Hepatocyte (in vitro differentiated cells): ENCODE results near the gene ATP5MG. TPM values are rescaled to one million over a fixed set of nuclear protein-coding genes. Genes with fewer than 3 reads are reported as not detected.

Source experiments
- DNase-seq: peaks from one replicate; pipeline ENCODE4 v3.0.0-alpha.2; 2016; ENCODE audit warnings: low spot score
- H2AFZ ChIP-seq: fragments of 200-600 bp; sonication (generic); 2 replicates; pipeline ENCODE4 v1.6.0; 2016; ENCODE audit warnings: antibody characterized with exemption, mild to moderate bottlenecking
- H3K27ac ChIP-seq: fragments of 200-600 bp; sonication (generic); 2 replicates; pipeline ENCODE4 v1.5.1; 2016; ENCODE audit warnings: mild to moderate bottlenecking
- H3K27me3 ChIP-seq: fragments of 200-600 bp; sonication (generic); 2 replicates; pipeline ENCODE4 v1.6.1; 2016
- H3K36me3 ChIP-seq: fragments of 200-600 bp; sonication (generic); replicated peaks from 2 replicates; pipeline ENCODE4 v1.5.1; 2016; ENCODE audit warnings: low read depth; ENCODE audit not compliant: insufficient read depth
- H3K4me1 ChIP-seq: fragments of 200-600 bp; sonication (generic); 2 replicates; pipeline ENCODE4 v1.5.1; 2016; ENCODE audit warnings: mild to moderate bottlenecking, moderate library complexity; ENCODE audit not compliant: insufficient read depth
- H3K4me2 ChIP-seq: fragments of 200-600 bp; sonication (generic); 2 replicates; pipeline ENCODE4 v1.6.0; 2016
- H3K4me3 ChIP-seq: fragments of 200-600 bp; sonication (generic); 2 replicates; pipeline ENCODE4 v1.5.1; 2016; ENCODE audit warnings: mild to moderate bottlenecking
- H3K79me2 ChIP-seq: fragments of 200-600 bp; sonication (generic); 2 replicates; pipeline ENCODE4 v1.6.0; 2017; ENCODE audit warnings: mild to moderate bottlenecking
- H3K9me2 ChIP-seq: fragments of 200-600 bp; sonication (generic); replicated peaks from 2 replicates; pipeline ENCODE4 v1.6.0; 2017; ENCODE audit warnings: mild to moderate bottlenecking; ENCODE audit not compliant: insufficient read depth
- H3K9me3 ChIP-seq: fragments of 200-600 bp; sonication (generic); 2 replicates; pipeline ENCODE4 v1.5.1; 2016; ENCODE audit warnings: low read depth, mild to moderate bottlenecking
- H4K20me1 ChIP-seq: fragments of 200-600 bp; sonication (generic); 2 replicates; pipeline ENCODE4 v1.6.0; 2016; ENCODE audit warnings: mild to moderate bottlenecking; ENCODE audit not compliant: insufficient read depth, poor library complexity, severe bottlenecking
- CTCF ChIP-seq: fragments of 200-600 bp; sonication (generic); IDR thresholded peaks from 2 replicates; pipeline ENCODE4 v1.5.1; 2016; ENCODE audit warnings: antibody characterized with exemption, mild to moderate bottlenecking; ENCODE audit not compliant: poor library complexity
- EZH2 ChIP-seq: fragments of 200-600 bp; sonication (generic); IDR thresholded peaks from 2 replicates; pipeline ENCODE4 v1.6.1; 2016; ENCODE audit warnings: antibody characterized with exemption, mild to moderate bottlenecking, borderline replicate concordance
- EZH2phosphoT487 ChIP-seq: fragments of 200-600 bp; sonication (generic); IDR thresholded peaks from one replicate; pipeline ENCODE4 v1.6.1; 2018; ENCODE audit warnings: antibody characterized with exemption, mild to moderate bottlenecking, low read depth, moderate library complexity; ENCODE audit not compliant: unreplicated experiment, severe bottlenecking
- WGBS: methylation state at CpG from one replicate; pipeline ENCODE4 v1.1.6; 2016; ENCODE audit warnings: low lambda C conversion rate; ENCODE audit errors: missing lambda C conversion rate; 5-methylcytosine and 5-hydroxymethylcytosine counted together
- polyA plus RNA-seq: library from polyadenylated mRNA; unstranded; fragments of >200 nt; fragmentation: Nextera tagmentation; extraction: Ambion mirVana; gene quantifications from 2 replicates; pipeline ENCODE4 v1.2.1, GENCODE V29; 2016
- total RNA-seq: library from RNA; depleted of rRNA; stranded (reverse); fragments of >200 nt; gene quantifications from 2 replicates; pipeline ENCODE4 v1.2.3, GENCODE V29; 2014

The ATP5MG gene
- total and polyA plus RNA-seq, 2 experiments from 2014 or later, result 64.7 to 471 TPM

- Histone ChIP-seq H3K4me2 (no peak overlapping the region), H3K27ac (no peak overlapping the region), H3K79me2 (peaks cover 100% of the 10 kb centered on the region), H3K4me1 (no peaks in the 10 kb centered on the region), H2AFZ (no peak overlapping the region), H3K4me3 (no peak overlapping the region), H4K20me1 (peaks cover 95% of the 10 kb centered on the region), H3K9me2 (no peaks in the 10 kb centered on the region), H3K27me3 (no peaks in the 10 kb centered on the region), H3K9me3 (no peaks in the 10 kb centered on the region), H3K36me3 (no peaks in the 10 kb centered on the region)
- DNase-seq, result no peak
- TF ChIP-seq EZH2phosphoT487 (no peak), CTCF (no peak), EZH2 (no peak)
Measured at GRCh38 chr11:118448294-118448693, 46.9 kb downstream of the ATP5MG start.

GRCh38 chr11:118449316-118449918, 48.0 kb downstream of the ATP5MG start:
- Histone ChIP-seq H3K4me1 (no peaks in the 10 kb centered on the region), H3K36me3 (no peaks in the 10 kb centered on the region), H4K20me1 (peaks cover 93% of the 10 kb centered on the region), H2AFZ (no peak overlapping the region), H3K79me2 (peaks cover 100% of the 10 kb centered on the region), H3K4me2 (no peak overlapping the region), H3K9me3 (no peaks in the 10 kb centered on the region), H3K4me3 (no peak overlapping the region), H3K27me3 (no peaks in the 10 kb centered on the region), H3K9me2 (no peaks in the 10 kb centered on the region), H3K27ac (no peak overlapping the region)
- no peak for DNase-seq
- no peak for TF ChIP-seq CTCF
- no peak for TF ChIP-seq EZH2
- no peak for TF ChIP-seq EZH2phosphoT487
- whole genome bisulfite sequencing, result 98% methylated on average over 4 of the region's 4 CpGs

GRCh38 chr11:118450451-118450850, 49.0 kb downstream of the ATP5MG start:
- DNase-seq, result no peak
- no peaks in the 10 kb centered on the region for H3K9me2 ChIP-seq
- no peak for TF ChIP-seq CTCF
- TF ChIP-seq EZH2, result no peak
- no peak for TF ChIP-seq EZH2phosphoT487
- H3K79me2 ChIP-seq, result peaks cover 100% of the 10 kb centered on the region
- no peak overlapping the region for H2AFZ ChIP-seq
- H3K36me3 ChIP-seq, result no peaks in the 10 kb centered on the region
- no peaks in the 10 kb centered on the region for H3K4me1 ChIP-seq
- H3K9me3 ChIP-seq, result no peaks in the 10 kb centered on the region
- peaks cover 84% of the 10 kb centered on the region for H4K20me1 ChIP-seq
- no peak overlapping the region for H3K4me2 ChIP-seq
- H3K27me3 ChIP-seq, result no peaks in the 10 kb centered on the region
- H3K4me3 ChIP-seq, result no peak overlapping the region
- 100% methylated on average over 1 of the region's 1 CpG for WGBS
- no peak overlapping the region for H3K27ac ChIP-seq

Other genes starting within 250 kb of the ATP5MG start
- 0.57 and 1.0 TPM in 2 replicates for gene SCN4B, start 248.8 kb upstream of the ATP5MG start, total RNA-seq
- gene SCN4B, start 248.8 kb upstream of the ATP5MG start, polyA plus RNA-seq, result 0.55 and 1.1 TPM in 2 replicates
- 1.1 and 1.3 TPM in 2 replicates for gene SCN2B, start 225.0 kb upstream of the ATP5MG start, total RNA-seq
- gene SCN2B, start 225.0 kb upstream of the ATP5MG start, polyA plus RNA-seq, result 0.92 and 1.2 TPM in 2 replicates
- 3.5 and 5.3 TPM in 2 replicates for gene JAML, start 176.6 kb upstream of the ATP5MG start, total RNA-seq
- 5.0 and 5.9 TPM in 2 replicates for gene JAML, start 176.6 kb upstream of the ATP5MG start, polyA plus RNA-seq
- gene MPZL3, start 149.2 kb upstream of the ATP5MG start, total RNA-seq, result 20.6 and 21.1 TPM in 2 replicates
- 10.2 and 10.8 TPM in 2 replicates for gene MPZL3, start 149.2 kb upstream of the ATP5MG start, polyA plus RNA-seq
- gene MPZL2, start 137.3 kb upstream of the ATP5MG start, total RNA-seq, result 47.2 and 52.3 TPM in 2 replicates
- 38.4 and 48.0 TPM in 2 replicates for gene MPZL2, start 137.3 kb upstream of the ATP5MG start, polyA plus RNA-seq
- not detected in 2 replicates for gene CD3E, start 96.9 kb upstream of the ATP5MG start, total RNA-seq
- not detected in 2 replicates for gene CD3E, start 96.9 kb upstream of the ATP5MG start, polyA plus RNA-seq
- 0.92 and 2.3 TPM in 2 replicates for gene CD3D, start 58.9 kb upstream of the ATP5MG start, total RNA-seq
- 1.8 and 3.6 TPM in 2 replicates for gene CD3D, start 58.9 kb upstream of the ATP5MG start, polyA plus RNA-seq
- gene CD3G, start 57.3 kb upstream of the ATP5MG start, total RNA-seq, result 0.50 and 1.1 TPM in 2 replicates
- gene CD3G, start 57.3 kb upstream of the ATP5MG start, polyA plus RNA-seq, result 0.11 and 0.60 TPM in 2 replicates
- gene UBE4A, start 42.0 kb upstream of the ATP5MG start, total RNA-seq, result 57.5 and 61.5 TPM in 2 replicates
- 19.7 and 22.4 TPM in 2 replicates for gene UBE4A, start 42.0 kb upstream of the ATP5MG start, polyA plus RNA-seq
- gene KMT2A, start 34.9 kb downstream of the ATP5MG start, total RNA-seq, result 29.1 and 30.6 TPM in 2 replicates
- 23.0 and 25.9 TPM in 2 replicates for gene KMT2A, start 34.9 kb downstream of the ATP5MG start, polyA plus RNA-seq
- gene TTC36, start 125.9 kb downstream of the ATP5MG start, total RNA-seq, result 1.9 and 4.9 TPM in 2 replicates
- gene TTC36, start 125.9 kb downstream of the ATP5MG start, polyA plus RNA-seq, result 2.1 and 3.1 TPM in 2 replicates
- gene TMEM25, start 129.6 kb downstream of the ATP5MG start, total RNA-seq, result 30.6 and 32.3 TPM in 2 replicates
- gene TMEM25, start 129.6 kb downstream of the ATP5MG start, polyA plus RNA-seq, result 35.6 and 42.9 TPM in 2 replicates
- gene IFT46, start 164.3 kb downstream of the ATP5MG start, total RNA-seq, result 20.6 and 21.0 TPM in 2 replicates
- 12.3 and 12.6 TPM in 2 replicates for gene IFT46, start 164.3 kb downstream of the ATP5MG start, polyA plus RNA-seq
- 177 and 190 TPM in 2 replicates for gene ARCN1, start 170.8 kb downstream of the ATP5MG start, total RNA-seq
- gene ARCN1, start 170.8 kb downstream of the ATP5MG start, polyA plus RNA-seq, result 166 and 194 TPM in 2 replicates
- 45.8 and 51.8 TPM in 2 replicates for gene PHLDB1, start 206.0 kb downstream of the ATP5MG start, total RNA-seq
- gene PHLDB1, start 206.0 kb downstream of the ATP5MG start, polyA plus RNA-seq, result 71.1 and 73.0 TPM in 2 replicates